GM23338 (cell line): ENCODE results near the gene IST1. TPM values are rescaled to one million over a fixed set of nuclear protein-coding genes. Genes with fewer than 3 reads are reported as not detected.

Source experiments
- ATAC-seq: fragments of 200-7000 bp; cut with Tn5 transposase; 3 replicates; pipeline ENCODE4 v1.9.1; 2020
- DNase-seq: peaks from one replicate; pipeline ENCODE4 v3.0.0-alpha.2; 2015; ENCODE audit warnings: low spot score
- H2AFZ ChIP-seq: fragments of 200-600 bp; sonication (generic); 2 replicates; pipeline ENCODE4 v1.8.0; 2016; ENCODE audit warnings: antibody characterized with exemption, mild to moderate bottlenecking, moderate library complexity
- H3F3A ChIP-seq: fragments of 200-600 bp; sonication (generic); replicated peaks from 2 replicates; pipeline ENCODE4 v1.8.0; 2017; ENCODE audit warnings: antibody characterized with exemption, mixed run types, low read depth
- H3K27ac ChIP-seq: fragments of 200-600 bp; sonication (generic); 2 replicates; pipeline ENCODE4 v1.6.1; 2016; ENCODE audit warnings: low read depth
- H3K27me3 ChIP-seq: fragments of 200-600 bp; sonication (generic); 2 replicates; pipeline ENCODE4 v1.8.0; 2016; ENCODE audit warnings: mild to moderate bottlenecking, mixed run types, moderate library complexity; ENCODE audit not compliant: insufficient read depth
- H3K36me3 ChIP-seq: fragments of 200-600 bp; sonication (generic); 2 replicates; pipeline ENCODE4 v1.8.0; 2016; ENCODE audit warnings: mild to moderate bottlenecking; ENCODE audit not compliant: insufficient read depth
- H3K4me1 ChIP-seq: fragments of 200-600 bp; sonication (generic); 2 replicates; pipeline ENCODE4 v1.8.0; 2016; ENCODE audit warnings: mild to moderate bottlenecking, moderate library complexity; ENCODE audit not compliant: insufficient read depth
- H3K4me2 ChIP-seq: fragments of 200-600 bp; sonication (generic); 2 replicates; pipeline ENCODE4 v1.7.1; 2017; ENCODE audit warnings: mixed run types
- H3K4me3 ChIP-seq: fragments of 200-600 bp; sonication (generic); 2 replicates; pipeline ENCODE4 v1.6.1; 2016; ENCODE audit warnings: mixed run types
- H3K79me2 ChIP-seq: fragments of 200-600 bp; sonication (generic); replicated peaks from 2 replicates; pipeline ENCODE4 v1.8.0; 2017; ENCODE audit warnings: mild to moderate bottlenecking; ENCODE audit not compliant: insufficient read depth
- H3K9me2 ChIP-seq: fragments of 200-600 bp; sonication (generic); 2 replicates; pipeline ENCODE4 v1.8.0; 2017; ENCODE audit not compliant: insufficient read depth
- H4K20me1 ChIP-seq: fragments of 200-600 bp; sonication (generic); replicated peaks from 2 replicates; pipeline ENCODE4 v1.8.0; 2017; ENCODE audit warnings: mild to moderate bottlenecking; ENCODE audit not compliant: insufficient read depth
- H3K27ac Mint-ChIP-seq: 2 replicates; pipeline ENCODE4 v1.8.0; 2020; ENCODE audit warnings: inconsistent platforms, mild to moderate bottlenecking, moderate library complexity, mixed read lengths
- H3K27me3 Mint-ChIP-seq: 3 replicates; pipeline ENCODE4 v1.8.0; 2022; ENCODE audit warnings: low read depth, mild to moderate bottlenecking, moderate library complexity, mixed read lengths, inconsistent platforms; ENCODE audit not compliant: insufficient read depth, poor library complexity
- H3K36me3 Mint-ChIP-seq: 3 replicates; pipeline ENCODE4 v1.8.0; 2021; ENCODE audit warnings: low read depth, mild to moderate bottlenecking, inconsistent platforms, moderate library complexity, mixed read lengths
- H3K4me1 Mint-ChIP-seq: 3 replicates; pipeline ENCODE4 v1.8.0; 2020; ENCODE audit warnings: mild to moderate bottlenecking, inconsistent platforms, mixed read lengths
- H3K4me3 Mint-ChIP-seq: 3 replicates; pipeline ENCODE4 v1.8.0; 2021; ENCODE audit warnings: moderate library complexity, mild to moderate bottlenecking, inconsistent platforms, mixed read lengths
- H3K9me3 Mint-ChIP-seq: 3 replicates; pipeline ENCODE4 v1.8.0; 2020; ENCODE audit warnings: moderate library complexity, mild to moderate bottlenecking, inconsistent platforms, mixed read lengths
- CREB1 ChIP-seq: fragments of 250-450 bp; sonication (Bioruptor Pico); IDR thresholded peaks from 2 replicates; pipeline ENCODE4 v1.5.0; 2020; ENCODE audit warnings: low read depth, mild to moderate bottlenecking, moderate library complexity
- CTCF ChIP-seq, 2 experiments: fragments of 200-600 bp in 1 of 2; sonication (generic) in 1 of 2; conservative IDR thresholded peaks; 2 replicates each; pipeline versions ENCODE4 v1.5.1 to v1.6.1; 2016 to 2017; ENCODE audit warnings: antibody characterized with exemption in 2 of 2, low read depth in 2 of 2, mild to moderate bottlenecking in 2 of 2, moderate library complexity in 1 of 2
- ETS1 ChIP-seq: IDR thresholded peaks from 2 replicates; pipeline ENCODE4 v1.6.1; 2016; ENCODE audit warnings: antibody characterized with exemption
- EZH2 ChIP-seq: fragments of 200-600 bp; sonication (generic); IDR thresholded peaks from one replicate; pipeline ENCODE4 v1.8.0; 2017; ENCODE audit warnings: antibody characterized with exemption, mild to moderate bottlenecking, low read depth; ENCODE audit not compliant: unreplicated experiment
- EZH2phosphoT487 ChIP-seq: fragments of 200-600 bp; sonication (generic); IDR thresholded peaks from one replicate; pipeline ENCODE4 v1.8.1; 2018; ENCODE audit warnings: antibody characterized with exemption; ENCODE audit not compliant: unreplicated experiment
- JUNB ChIP-seq: IDR thresholded peaks from one replicate; pipeline ENCODE4 v1.6.1; 2016; ENCODE audit warnings: antibody characterized with exemption; ENCODE audit not compliant: unreplicated experiment
- NANOG ChIP-seq: IDR thresholded peaks from 2 replicates; pipeline ENCODE4 v1.6.1; 2016; ENCODE audit warnings: antibody characterized with exemption, borderline replicate concordance
- POLR2AphosphoS5 ChIP-seq: IDR thresholded peaks from 2 replicates; pipeline ENCODE4 v1.6.1; 2016; ENCODE audit warnings: antibody characterized with exemption, low read depth
- REST ChIP-seq: IDR thresholded peaks from one replicate; pipeline ENCODE4 v1.6.1; 2018; ENCODE audit warnings: antibody characterized with exemption; ENCODE audit not compliant: unreplicated experiment
- STAT1 ChIP-seq: IDR thresholded peaks from one replicate; pipeline ENCODE4 v1.6.1; 2016; ENCODE audit warnings: antibody characterized with exemption; ENCODE audit not compliant: unreplicated experiment
- ZNF114 ChIP-seq: fragments of 250-450 bp; sonication (Bioruptor Pico); IDR thresholded peaks from 2 replicates; pipeline ENCODE4 v1.5.0; 2020; ENCODE audit warnings: mild to moderate bottlenecking, moderate library complexity
- ZNF331 ChIP-seq: fragments of 250-450 bp; sonication (Bioruptor Pico); IDR thresholded peaks from 2 replicates; pipeline ENCODE4 v1.5.0; 2020; ENCODE audit warnings: low read depth, mild to moderate bottlenecking, moderate library complexity
- ZNF462 ChIP-seq: fragments of 250-450 bp; sonication (Bioruptor Pico); IDR thresholded peaks from 2 replicates; pipeline ENCODE4 v1.5.0; 2020; ENCODE audit warnings: mild to moderate bottlenecking, moderate library complexity
- polyA plus RNA-seq: library from polyadenylated mRNA; unstranded; fragments of >200 nt; fragmentation: Nextera tagmentation; extraction: Ambion mirVana; gene quantifications from 2 replicates; pipeline ENCODE4 v1.2.1, GENCODE V29; 2016
- total RNA-seq: library from RNA; depleted of rRNA; stranded (reverse); fragments of >200 nt; shearing (Covaris generic); gene quantifications from 2 replicates; pipeline ENCODE4 v1.2.3, GENCODE V29; 2014

The IST1 gene
- total and polyA plus RNA-seq, 2 experiments from 2014 or later: 108 to 234 TPM

- no peak for TF ChIP-seq EZH2phosphoT487
- TF ChIP-seq ZNF114 (CRISPR knock-in tag): no peak
- no peak for TF ChIP-seq JUNB
- TF ChIP-seq ETS1: no peak
- no peak for TF ChIP-seq ZNF331 (CRISPR knock-in tag)
- TF ChIP-seq EZH2: no peak
- TF ChIP-seq STAT1: no peak
- peak; percentile 70 for TF ChIP-seq POLR2AphosphoS5
- TF ChIP-seq NANOG: no peak
- TF ChIP-seq CREB1 (CRISPR knock-in tag): no peak
- peak in 1 of 2 experiments; percentile 37; a peak in 3 of 4 replicates for TF ChIP-seq CTCF (conservative IDR thresholded peaks at IDR 0.05; ENCODE audit: low read depth in 2 of 2)
Observed at GRCh38 chr16:71883849-71884638, 11.3 kb upstream of the IST1 start, which contains the start of gene ZNF821 (continued).

GRCh38 chr16:71885261-71885650 lies 10.1 kb upstream of the IST1 start:
- peaks cover 7% of the 10 kb centered on the region for H3K27me3 Mint-ChIP-seq
- no peak for DNase-seq
- Histone ChIP-seq H3K27me3 (no peaks in the 10 kb centered on the region), H4K20me1 (no peaks in the 10 kb centered on the region), H3K4me1 (peaks cover 20% of the 10 kb centered on the region), H3K4me3 (peak overlapping the region; percentile 88; the same call in 1 of the 2 replicates), H3K4me2 (peak overlapping the region; percentile 81), H3F3A (peaks cover 6% of the 10 kb centered on the region), H2AFZ (no peak overlapping the region), H3K79me2 (no peaks in the 10 kb centered on the region), H3K36me3 (no peaks in the 10 kb centered on the region), H3K27ac (no peak overlapping the region), H3K9me2 (no peaks in the 10 kb centered on the region)
- H3K9me3 Mint-ChIP-seq: peaks cover 3% of the 10 kb centered on the region; the same call in 1 of the 3 replicates
- peak overlapping the region; percentile 70 for H3K27ac Mint-ChIP-seq
- H3K36me3 Mint-ChIP-seq: peaks cover under 1% of the 10 kb centered on the region; the same call in 1 of the 3 replicates
- peaks cover 32% of the 10 kb centered on the region for H3K4me1 Mint-ChIP-seq
- peak overlapping the region; percentile 91 for H3K4me3 Mint-ChIP-seq
- ATAC-seq: no peak
- TF ChIP-seq REST: no peak
- no peak for TF ChIP-seq ZNF462 (CRISPR knock-in tag)
- no peak for TF ChIP-seq CREB1 (CRISPR knock-in tag)
- no peak for TF ChIP-seq NANOG
